GM19452 (cell line): Measurements from ENCODE around the gene ZNF512B.
"Not testable (repeated sequence)": the region's sequence is repeated elsewhere in the genome, so short reads cannot be mapped to it uniquely, and the experiment has no call there.

Source experiments
- ATAC-seq: cut with Tn5 transposase; IDR thresholded peaks from one replicate; pipeline ENCODE4 v1.9.1; 2021; ENCODE audit not compliant: unreplicated experiment

The ZNF512B gene

GRCh38 chr20:63963784-63964301 is 5.9 kb downstream of the ZNF512B start:
- no peak for ATAC-seq

- ATAC-seq = no peak
Measured at GRCh38 chr20:63963348-63963741, 6.4 kb downstream of the ZNF512B start.

DNA sequence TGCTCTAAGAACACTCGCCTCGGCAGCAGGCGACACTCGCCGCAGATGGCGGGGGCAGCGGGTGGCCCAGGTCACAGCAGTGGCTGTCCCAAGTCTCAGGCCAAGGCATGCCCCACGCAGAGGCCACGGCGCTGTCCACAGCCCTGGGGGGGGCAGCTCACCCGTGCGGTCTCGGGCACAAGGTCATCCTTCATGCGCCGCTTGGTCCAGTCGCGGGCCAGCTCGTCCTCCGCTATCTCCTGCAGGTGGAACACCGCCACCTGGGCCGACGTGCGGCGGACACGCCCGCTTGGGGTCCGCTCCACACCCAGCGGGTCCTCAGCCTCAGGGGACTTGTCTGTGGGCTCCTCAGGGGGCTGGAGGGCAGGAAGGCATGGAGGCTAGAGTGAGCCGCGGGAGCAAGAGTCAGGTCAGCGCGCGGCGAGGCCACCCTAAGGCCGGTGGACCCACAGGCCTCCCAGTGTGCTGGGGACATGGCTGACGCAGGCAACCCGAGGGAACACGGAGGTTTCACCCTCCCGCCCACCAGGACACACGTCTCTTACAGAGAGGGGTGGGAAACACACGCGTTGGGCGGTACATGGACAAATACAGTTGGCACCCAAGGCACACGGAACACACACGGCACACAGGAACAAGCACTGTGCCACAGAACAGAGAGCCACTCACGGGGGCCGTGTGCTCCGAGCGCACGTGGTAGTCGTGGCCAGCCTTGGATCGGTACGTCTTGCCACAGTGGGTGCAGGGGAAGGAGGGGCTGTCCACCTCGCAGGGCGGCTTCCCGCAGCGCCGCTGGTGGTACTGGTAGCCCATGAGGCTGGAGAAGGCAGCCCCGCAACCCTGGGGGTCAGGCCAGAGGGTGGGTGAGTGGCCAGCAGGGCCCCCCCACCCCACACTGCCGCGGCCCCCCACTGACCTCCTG is 7.0 kb downstream of the ZNF512B start:
- ATAC-seq = no peak

DNA sequence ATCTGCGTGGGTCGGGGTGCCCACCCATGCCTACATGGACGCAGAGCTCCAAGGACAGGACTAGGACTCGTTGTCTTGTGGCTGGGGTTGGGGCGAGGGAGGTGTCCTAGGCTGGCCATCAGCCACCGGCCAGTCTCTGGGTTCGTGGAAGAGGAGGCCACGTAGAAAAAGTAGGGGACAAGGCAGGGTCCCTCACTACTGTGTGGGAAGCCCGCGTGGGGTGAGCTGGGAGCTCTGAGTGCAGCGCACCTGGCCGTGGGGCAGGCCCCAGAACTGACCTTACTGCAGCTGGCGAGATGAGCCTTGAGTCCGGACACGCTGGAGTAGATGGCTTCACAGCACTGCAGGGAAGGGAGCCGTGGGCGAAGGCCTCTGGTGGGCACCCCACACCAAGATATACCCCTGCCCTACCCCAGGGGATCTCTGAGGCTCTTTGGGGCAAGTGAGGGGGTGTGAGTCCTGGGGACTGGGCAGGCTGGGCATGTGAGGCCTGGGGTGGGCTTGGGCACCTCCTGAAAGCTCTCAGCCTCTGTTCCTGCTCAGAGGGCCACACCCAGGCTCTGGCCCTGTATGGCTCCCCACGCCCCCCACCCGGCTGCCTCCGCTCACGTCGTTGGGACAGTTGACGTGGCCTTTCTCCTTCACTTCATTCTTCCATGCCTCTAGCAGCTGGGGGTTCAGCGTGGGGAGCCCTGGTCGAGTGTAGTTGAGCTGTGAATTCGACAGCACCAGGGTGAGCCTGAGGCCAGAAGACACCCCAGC is 7.9 kb downstream of the ZNF512B start:
- no peak for ATAC-seq

DNA sequence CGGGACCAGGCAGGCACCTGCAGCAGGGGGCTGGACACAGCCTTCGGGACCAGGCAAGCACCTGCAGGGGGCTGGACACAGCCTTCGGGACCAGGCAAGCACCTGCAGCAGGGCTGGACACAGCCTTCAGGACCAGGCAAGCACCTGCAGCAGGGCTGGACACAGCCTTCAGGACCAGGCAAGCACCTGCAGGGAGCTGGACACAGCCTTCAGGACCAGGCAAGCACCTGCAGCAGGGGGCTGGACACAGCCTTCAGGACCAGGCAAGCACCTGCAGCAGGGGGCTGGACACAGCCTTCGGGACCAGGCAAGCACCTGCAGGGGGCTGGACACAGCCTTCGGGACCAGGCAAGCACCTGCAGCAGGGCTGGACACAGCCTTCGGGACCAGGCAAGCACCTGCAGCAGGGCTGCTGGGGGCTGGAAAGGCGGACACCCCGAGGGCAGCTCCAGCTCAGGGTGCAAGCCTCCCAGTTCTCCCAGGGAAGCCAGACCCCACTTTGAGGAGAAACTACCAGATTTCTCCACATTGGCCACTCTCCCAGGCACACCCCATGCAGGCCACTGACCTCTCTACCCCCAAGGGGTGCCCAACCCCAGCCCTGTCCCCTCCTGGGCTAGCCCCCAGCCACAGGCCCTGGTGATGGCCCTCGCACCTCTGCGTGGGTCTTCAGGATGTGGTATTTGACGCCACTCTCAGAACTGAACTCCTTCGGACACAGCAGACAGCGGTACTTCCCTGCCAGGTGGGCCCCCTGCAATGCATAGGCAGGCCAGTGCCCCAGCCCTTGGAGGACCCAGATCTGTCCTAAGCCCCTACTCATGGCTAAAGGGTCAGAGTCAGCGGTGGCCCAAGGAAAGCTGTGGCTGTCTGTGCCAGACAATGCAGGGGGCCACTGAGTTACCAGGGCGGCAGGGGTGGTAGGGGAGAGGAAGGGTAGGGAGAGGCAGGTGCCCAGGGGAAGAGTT is 8.8 kb downstream of the ZNF512B start:
- not testable (repeated sequence) for ATAC-seq

DNA sequence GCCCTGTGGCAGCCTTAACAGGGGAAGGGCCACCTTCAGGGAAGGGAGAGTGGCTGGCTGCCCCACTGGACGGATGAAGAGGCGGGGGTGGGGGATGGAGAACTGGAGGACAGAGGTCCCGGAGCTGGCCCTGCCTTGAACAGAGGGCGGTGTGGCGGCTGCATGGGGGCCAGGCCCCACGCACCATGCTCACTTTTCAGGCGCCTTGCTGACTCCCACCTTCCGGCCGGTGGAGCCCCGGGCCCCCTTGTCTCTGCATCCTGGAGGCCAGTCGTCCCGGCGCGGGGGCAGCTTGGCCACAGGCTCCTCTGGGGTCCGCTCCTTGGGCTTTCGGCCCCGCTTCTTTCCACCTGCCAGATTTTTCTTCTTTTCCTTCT is 10.0 kb downstream of the ZNF512B start:
- no peak for ATAC-seq

DNA sequence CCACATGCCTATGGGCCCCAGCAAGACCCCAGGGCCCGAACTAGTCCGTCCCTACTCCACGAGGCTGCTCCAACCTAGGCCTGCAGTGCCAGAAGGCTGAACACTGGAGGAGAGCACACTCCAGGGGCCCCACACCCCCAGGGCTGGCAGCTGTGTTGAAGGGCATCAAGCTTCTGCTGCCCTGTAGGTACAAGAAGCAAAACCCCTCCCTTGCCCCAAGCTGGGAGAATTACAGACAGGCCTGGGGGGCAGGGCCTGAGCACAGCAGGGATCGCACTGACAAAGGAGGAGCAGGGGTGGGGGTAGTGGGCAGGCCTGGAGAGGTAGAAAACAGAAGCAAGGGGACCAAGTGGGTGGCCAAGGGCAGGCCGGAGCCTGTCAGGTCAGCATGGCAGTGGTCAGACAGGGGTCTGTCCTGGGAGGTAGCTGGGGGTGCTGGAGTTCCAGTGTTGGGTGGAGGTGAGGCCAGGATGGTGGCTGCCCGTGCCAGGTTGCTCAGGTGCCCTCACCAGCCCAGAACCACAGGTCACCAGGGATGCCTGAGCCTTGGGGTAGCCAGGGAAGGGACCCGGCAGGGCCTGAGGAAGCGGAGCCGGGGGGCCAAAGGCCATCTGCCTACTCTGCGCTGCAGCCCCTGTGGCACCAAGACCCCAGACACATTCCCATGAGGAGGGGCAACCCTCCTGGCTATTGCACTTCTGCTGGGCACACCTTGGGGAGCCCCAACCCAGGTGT is 10.6 kb downstream of the ZNF512B start:
- no peak for ATAC-seq

GRCh38 chr20:63958471-63958870 is 11.3 kb downstream of the ZNF512B start:
- no peak for ATAC-seq

DNA sequence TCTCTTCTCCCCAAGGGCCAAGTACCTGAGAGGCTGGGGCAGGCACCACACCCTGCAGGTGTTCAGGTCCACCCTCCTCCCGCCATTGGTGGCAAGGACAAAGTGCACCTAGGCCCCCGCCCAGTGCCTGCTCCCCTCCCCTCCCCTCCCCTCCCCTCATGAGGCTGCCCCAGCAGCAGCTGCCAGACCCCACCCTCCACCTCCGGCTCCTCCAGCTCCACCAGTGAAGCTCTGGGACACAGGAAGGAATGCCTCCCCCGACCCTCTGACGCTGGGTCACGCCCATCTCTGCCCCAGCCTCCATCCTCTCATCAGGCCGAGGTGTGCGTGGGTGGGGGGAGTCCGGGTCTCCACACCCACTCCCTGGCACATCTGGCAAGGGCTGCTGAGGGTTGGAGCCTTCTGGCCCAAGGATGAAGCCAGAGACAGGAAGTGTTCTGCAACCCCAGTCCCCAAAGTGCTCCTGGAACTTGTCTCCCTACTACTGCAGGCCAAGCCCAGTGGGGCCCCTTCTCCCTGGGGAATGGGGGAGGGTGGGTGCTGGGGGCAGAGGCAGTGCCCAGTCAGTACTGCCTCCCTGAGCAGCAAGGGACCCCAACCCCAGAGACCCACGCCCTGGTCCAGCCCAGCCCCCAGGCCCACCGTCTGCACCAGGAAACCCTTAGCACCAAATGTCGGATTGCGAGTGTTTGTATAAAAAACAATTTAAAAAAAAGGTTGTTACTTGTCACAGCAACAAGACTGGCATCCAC is 11.9 kb downstream of the ZNF512B start:
- ATAC-seq = no peak

DNA sequence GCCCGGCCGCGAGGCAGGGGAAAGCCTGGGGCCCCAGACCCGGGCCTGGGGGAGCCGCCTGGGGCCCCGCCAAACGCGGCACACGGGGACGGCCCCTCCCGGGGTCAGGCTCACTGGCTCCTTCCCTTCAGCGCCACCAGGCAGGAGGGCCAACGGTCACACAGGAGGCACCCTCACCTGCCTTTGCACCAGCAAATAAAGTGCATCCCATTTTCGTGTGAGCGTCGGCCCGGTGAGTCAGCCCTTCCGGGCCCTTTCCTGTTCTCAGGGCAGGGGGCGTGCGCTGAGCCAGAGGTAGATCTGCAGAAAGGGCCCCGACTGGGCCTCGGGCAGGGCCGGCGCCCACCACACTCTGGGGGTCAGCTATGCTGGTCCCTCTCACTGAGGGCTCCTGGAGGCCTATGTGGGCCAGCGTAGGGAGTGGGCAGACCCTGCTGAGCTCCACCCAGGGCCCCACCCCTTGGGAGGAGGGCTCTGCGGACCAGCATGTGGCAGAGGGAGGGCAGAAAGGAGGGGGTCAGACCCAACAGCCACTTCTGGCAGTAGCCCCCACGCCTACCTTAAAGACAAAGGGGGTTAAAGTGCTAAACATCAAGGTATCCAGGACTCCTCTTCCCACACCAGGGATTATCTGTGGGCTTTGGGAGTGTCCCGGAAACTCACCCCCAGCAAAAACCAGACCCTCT is 12.6 kb downstream of the ZNF512B start:
- ATAC-seq = no peak

GRCh38 chr20:63956664-63957003 is 13.1 kb downstream of the ZNF512B start:
- ATAC-seq = no peak

GRCh38 chr20:63955827-63956663 is 13.7 kb downstream of the ZNF512B start, which contains the start of gene UCKL1:
TSS of gene UCKL1 (minus strand) at chr20:63956416. CDS start at chr20:63956372, 44 bp downstream.
- ATAC-seq = peak; percentile 66

DNA sequence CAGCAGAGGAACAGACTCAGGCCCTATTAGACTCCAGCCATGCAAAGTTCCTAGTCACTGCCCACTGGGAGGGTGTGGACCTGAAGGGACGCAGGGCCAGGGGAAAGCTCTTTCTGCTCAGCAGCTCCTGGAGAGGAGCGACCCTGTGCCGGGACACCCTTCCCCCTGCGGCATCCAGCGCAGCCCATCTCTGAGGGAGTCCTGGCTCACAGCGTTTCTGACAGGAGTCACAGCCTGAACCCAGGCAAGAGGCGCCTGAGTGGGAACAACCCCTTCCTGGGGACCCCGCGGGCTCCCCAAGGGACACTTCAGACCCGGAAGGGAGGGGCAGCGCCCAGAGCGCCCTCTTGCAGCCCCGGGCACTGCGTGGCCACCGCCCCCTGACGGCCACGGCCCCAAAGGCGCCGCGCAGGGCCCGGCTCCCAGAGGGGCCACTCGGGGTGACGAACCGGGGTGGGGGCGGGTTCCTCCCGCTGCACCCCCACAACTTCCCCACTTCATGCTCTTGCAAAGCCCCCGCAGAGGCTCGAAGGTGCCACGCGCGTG is 14.4 kb downstream of the ZNF512B start:
- ATAC-seq = no peak

- ATAC-seq = no peak
Measured at GRCh38 chr20:63953764-63954429, 15.8 kb downstream of the ZNF512B start.

- ATAC-seq = no peak
Measured at GRCh38 chr20:63952769-63953168, 17.0 kb downstream of the ZNF512B start.

- ATAC-seq = no peak
Measured at GRCh38 chr20:63952210-63952535, 17.6 kb downstream of the ZNF512B start.
